HG03565 (cell line): Measurements from ENCODE around the gene PKDREJ.

Source experiments
- ATAC-seq: cut with Tn5 transposase; IDR thresholded peaks from one replicate; pipeline ENCODE4 v1.9.1; 2021; ENCODE audit warnings: mild to moderate bottlenecking, moderate library complexity; ENCODE audit not compliant: unreplicated experiment

Gene PKDREJ

DNA sequence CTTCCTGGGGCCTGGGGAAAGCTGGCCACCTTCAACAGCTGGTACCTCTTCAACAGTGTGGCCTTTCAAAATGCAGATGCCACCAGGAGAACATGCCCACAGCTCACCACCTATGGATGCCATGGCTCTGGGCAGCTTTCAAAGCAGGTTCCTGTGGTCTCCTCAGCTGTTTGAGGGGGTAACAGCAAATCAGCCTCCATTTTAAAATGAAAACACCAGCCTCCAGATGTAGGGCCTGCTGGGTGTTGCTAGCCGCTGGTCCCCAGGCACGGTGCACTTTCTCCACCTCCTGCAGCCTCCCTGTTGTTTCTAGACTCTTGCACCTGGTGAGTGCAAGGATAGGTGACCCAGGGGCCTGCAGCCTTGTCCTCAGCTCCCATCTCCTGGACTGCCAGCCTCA is 23.1 kb downstream of the PKDREJ start:
- no peak for ATAC-seq

DNA sequence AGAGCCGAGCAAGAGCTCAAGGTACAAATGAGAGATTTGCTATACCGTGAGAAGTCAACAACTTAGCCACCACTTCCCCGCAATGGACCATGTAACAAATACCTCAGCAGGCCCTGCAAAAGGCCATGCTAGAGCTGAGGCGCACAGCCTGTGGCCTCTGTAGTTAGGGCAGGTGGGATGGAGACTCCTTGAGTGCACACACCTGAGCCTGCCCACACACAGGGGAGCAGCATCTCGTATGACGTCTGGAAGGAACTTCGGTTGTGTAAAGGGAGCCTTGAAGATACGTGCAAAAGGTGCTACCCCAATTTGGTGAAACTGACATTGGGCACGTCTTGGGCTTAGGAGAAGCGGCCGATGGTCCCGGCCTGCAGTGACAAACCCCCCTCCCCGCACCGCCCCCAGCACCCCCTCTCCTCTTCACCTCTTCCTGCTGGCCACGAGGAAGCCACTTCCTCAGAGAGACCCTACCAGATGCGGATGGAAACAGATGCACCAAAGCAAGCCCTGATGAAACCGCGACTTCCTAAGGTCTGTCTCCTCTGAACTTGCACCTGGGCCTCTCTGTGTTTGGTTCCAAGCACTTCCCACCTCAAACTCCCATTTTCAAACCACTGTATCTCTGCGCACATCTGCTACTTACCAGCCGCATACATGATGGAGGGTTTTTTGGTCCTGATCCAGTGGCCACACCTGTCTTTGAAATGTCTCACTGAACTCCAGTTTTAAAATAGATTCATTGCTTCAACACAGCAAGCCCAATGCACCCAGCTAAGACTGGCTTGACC is 23.7 kb downstream of the PKDREJ start:
- no peak for ATAC-seq

DNA sequence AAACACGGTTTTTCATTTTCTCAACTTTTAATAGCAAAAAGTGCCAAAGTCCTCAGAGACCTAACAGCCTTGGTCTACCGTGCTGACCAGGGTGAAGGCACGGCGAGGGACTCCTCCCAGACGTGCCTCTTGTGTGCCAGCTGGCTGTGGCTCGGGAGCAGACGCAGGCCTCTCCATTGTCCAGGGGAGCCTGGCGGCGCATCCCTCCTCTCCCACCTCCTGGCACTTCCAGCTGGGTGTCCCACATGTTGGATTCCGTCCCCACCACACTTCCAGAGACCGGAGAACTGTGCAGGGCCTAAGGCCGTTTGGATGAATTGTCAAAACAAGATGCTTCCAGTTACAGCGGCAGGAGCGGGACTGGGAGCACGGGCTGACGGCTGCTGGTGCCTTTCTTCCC is 24.6 kb downstream of the PKDREJ start:
- no peak for ATAC-seq

DNA sequence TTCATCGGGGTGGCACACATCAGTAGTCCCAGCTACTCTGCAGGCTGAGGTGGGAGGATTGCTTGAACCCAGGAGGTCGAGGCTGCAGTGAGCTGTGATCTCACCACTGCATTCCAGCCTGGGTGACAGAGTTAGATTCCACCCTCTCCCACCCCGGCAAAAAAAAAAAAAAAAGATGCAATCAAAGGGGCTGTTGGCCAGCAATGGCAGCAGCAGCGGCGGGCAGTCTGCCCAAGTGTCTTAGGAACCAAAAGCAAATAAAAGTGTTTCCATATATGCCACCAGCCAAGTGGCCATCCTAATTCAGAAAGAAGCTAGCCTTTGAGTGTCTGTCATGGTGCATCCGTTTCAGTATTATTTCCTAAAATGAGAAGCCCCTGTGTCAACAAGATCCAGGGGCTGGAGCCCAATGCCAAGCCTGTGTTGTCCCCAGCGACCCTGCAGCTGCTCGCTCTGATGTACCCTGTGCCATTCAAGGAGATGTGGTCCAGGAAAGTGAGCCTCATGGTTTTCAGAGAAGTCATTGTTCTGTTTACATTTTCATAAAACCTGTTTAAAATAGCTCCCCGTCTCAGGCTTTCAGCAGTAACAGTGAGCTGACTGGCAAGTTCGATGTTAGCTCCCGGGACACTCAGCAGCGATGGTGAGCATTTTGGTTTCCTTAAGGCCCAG is 25.6 kb downstream of the PKDREJ start:
- no peak for ATAC-seq

DNA sequence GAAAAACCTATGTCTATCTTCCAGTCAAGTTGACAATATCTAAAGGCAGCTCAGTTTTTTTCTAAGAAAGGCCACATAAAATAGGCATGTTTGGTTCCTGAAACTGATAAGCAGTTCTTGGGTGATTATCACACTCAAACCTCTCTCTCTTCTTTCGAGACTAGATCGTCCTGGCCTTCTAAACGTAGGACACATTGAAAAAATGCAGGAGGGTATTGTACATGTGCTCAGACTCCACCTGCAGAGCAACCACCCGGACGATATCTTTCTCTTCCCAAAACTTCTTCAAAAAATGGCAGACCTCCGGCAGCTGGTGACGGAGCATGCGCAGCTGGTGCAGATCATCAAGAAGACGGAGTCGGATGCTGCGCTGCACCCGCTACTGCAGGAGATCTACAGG is 28.2 kb downstream of the PKDREJ start:
- ATAC-seq, result no peak

DNA sequence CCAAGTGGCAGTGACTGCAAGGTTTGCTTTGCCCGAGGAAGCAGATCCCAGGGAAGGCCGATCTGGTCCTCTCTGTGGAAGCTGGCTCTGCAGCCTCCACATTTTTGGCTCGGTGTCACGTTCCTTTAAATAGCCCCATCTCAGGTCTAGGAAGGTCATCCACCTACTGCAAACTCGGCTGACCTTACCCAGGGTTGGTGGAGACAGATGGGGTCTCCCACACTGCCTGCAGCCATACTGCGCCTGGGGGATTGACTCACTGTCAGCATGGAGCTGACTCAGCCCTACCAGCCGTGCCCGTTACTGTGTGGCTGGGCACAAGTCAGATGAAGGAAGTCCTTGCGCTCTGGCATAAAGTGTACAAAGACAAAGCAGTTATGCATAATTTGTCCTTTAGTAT is 29.9 kb downstream of the PKDREJ start:
- ATAC-seq, result no peak

DNA sequence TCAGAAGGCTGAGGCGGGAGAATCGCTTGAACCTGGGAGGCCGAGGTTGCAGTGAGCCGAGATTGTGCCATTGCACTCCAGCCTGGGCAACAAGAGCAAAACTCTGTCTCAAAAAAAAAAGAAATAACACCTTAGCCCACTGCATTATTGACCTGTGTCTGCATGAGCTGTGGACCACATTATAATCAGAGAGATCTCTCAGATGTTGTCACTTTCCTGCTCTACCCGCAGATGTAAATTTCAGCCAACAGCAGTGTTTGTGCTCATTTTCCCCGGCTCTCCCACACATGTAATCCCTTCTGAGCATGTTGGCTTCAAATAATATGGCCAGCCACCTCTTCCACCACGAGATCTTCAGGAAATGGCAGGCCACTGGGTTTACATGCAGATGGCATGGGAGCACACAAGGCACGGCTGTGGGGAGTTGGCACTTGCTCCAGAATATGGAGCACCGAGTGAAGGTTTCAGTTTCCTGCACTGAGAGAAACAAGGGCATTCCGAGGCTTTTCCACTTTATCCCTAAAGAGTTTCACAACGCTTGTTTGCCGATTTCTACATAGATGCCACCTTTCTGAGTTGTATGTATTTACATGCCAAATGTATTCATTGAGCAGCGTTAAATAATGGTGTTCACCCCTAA is 32.8 kb downstream of the PKDREJ start:
- ATAC-seq, result no peak

DNA sequence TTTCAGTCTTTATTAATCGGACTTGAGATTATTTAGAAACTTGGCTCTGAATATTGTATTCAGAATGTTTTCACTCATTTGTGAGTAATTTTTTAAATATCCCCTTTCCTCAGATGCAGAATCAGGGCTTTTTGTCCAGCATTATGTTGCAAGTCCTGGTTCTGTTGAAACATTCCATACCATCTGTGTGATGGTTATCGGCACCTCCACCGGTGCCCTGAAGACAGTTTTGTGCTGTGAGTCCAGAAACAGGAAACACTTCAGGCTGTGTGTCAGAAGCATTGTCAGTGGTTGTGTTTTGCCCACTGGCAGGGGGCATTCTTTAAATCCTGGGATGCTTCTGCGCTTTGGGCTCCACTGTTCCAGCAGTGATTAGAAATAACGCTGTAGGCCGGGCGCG is 33.4 kb downstream of the PKDREJ start:
- no peak for ATAC-seq

DNA sequence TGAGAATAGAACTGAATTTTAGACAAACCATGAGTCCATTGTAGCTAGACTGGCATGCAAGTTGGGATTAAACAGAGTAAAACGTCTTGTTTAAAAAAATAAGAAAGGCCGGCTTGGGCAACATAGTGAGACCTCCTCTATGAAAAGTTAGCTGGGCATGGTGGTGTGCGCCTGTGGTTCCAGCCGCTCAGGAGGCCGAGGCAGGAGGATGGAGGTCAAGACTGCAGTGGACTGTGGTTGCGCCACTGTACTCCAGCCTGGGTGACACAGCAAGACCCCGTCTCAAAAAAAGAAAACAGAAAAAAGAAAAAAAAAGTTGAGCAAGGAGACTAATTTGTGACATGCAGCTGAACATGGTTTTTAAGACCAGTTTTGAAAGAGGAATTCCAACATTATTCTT is 36.6 kb downstream of the PKDREJ start:
- no peak for ATAC-seq

DNA sequence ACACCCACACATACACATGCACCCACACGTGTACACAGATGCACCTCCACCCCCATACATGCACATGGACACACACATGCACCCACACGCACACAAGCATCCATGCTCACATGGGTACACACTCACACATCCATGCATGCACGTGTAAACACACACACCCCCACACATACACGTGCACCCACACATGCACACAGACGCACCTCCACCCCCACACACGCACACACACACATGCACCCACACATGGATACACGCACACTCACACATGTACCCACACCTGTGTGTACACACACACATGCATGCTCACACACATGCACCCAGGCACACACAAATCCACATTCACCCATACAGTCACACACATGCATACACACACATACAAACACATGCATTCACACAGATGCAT is 37.5 kb downstream of the PKDREJ start:
- ATAC-seq, result no peak

DNA sequence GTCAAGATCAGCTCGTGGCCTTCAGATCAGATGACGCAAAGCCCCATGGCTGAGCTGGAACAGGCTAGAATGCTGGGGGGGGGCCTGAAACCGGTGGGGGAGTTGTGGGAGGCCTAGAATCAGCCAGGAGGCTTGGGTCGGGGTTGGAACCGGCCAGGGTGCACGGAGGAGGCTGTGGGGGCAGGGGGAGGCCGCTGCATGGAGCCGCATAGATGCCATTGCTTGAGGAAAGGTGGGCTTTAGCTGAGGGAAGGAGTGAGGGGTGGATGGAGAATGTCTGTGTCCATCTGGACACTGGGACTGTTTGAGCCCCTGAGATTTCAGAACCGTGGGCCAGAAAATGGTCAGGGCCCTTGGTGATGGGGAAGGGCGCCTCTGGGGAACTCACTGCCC is 38.2 kb downstream of the PKDREJ start:
- ATAC-seq, result no peak

DNA sequence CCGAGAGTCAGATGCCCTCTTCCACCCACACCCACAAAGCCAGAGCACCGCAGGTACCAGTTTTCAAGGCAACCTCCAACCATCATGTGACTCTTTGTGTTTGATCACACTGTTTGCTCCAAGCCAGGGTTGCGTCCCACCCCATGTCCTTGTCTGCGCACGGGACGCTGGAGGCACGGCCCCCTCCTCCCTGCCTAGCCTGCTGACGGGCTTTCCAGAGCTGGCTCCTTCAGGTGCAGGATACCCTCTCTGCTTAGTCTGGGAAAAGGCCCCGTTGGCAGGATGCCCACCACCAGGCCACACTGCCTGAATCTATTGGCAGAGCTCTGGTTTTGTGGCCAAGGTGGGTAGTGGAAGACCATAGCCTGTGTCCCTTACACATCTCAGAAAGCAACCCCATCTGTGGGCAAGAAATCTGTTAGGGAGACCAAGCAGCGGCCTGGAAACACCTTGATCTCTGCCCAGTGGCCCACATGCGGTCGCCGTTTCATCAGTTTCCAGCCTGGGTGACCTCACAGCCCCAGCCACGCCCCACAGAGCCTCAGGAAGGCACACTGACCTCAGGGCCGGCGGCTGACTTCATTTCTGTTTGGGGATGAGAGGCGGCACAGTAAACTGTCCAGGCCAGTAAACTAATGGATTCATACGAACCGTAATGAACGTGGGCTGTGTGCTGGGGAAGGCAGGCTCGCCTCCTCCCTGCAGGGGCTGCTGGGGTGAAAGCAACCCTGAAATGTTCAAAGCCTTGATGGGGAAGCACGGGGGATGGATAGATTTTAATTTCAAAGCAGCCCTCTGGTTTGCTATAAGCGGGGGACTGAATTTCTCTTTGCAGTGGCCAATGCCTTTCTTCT is 38.9 kb downstream of the PKDREJ start:
- ATAC-seq, result no peak

DNA sequence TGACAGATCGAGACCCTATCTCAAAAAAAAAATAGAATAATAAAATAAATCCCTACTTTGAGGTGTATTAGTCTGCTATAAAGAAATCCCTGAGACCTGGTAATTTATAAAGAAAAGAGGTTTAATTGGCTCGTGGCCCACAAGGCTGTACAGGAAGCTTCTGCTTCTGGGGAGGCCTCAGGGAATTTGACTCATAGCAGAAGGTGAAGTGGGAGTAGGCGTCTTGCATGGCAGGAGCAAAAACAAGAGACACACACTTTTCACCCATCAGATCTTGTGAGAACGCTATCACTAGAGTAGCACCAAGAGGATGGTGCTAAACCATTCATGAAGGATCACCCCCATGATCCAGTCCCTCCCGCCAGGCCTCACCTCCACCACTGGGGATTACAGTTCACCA is 42.2 kb downstream of the PKDREJ start:
- ATAC-seq, result no peak

DNA sequence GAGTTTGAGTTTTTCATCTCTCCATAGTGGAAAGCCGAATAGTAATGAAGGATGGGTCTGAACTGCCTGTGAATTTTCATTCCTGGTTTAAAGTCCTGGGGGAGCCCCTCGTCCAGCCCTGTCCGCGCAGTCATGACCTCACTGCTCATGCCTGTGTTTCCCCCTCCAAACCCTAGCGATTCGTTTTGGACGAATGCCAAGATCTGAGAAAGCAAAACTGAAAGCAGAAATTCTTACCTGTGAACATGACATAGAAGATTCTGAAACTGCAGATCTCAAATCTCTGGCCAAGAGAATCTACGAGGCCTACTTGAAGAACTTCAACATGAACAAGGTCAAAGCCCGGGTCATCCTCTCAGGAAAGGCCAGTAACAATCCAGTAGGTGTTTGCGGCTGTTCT is 43.5 kb downstream of the PKDREJ start:
- ATAC-seq, result no peak

DNA sequence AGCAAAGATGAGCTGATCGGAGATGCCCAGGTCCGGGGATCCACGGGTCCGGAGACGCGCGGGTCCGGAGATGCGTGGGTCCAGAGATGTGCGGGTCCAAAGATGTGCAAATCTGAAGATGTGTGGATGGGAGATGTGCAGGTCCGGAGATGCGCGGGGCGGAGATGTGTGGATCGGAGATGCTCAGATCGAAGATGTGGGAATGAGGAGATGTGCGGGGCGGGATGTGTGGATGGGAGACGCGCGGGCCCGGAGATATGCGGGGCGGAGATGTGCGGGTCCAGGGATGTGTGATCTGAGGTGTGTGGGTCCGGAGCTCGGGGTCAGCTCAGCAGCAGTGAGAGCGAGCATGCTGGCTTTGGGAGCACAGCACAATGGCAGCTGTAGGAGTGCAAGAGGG is 48.5 kb downstream of the PKDREJ start:
- ATAC-seq, result no peak

DNA sequence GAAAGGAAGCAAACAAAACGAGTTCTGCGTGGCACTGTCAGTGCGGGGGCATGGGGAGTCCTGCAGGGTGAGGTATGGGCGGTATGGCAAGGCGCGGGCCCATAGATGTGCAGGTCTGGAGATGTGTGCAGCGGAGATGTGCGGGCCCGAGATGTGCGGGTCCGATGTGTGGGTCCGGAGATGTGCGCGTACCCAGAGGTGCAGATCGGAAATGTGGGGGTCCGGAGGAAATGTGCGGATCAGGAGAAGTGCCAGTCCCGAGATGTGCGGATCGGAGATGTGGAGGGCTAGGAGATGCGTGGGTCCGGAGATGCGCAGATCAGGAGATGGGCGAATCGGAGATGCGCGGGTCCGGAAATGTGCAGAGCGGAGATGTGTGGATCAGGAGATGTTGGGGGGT is 49.0 kb downstream of the PKDREJ start:
- ATAC-seq, result no peak

DNA sequence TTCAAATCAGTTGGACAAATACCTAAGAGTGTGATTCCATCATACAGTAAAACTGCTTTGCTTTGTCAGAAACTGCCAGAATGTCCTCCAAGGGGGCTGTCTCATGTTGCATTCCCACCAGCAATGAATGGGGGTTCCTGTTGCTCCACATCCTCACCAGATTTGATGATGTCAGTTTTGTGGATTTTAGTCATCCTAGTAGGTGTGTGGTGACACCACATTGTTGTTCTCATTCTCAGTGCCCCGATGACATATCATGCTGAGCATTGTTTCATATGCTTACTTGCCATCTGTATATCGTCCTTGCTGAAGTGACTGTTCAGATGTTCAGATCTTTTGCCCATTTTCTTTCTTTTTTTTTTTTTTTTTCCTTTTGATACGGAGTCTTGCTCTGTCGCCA is 50.1 kb downstream of the PKDREJ start:
- no peak for ATAC-seq

DNA sequence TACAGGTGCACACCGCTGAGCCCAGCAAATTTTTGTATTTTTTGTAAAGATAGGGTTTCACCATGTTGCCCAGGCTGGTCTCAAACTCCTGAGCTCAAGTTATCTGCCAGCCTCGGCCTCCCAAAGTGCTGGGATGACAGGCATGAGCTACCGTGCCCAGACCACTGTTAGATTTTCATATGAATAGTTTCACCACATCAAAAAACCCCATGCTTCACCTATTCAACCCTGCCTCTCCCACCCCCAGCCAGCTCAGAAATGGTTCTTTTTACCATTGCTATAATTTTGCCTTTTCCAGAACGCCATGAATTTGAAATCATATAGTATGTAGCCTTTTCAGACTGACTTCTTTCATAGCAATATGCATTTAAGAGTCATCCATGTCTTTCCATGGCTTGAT is 50.9 kb downstream of the PKDREJ start:
- no peak for ATAC-seq

DNA sequence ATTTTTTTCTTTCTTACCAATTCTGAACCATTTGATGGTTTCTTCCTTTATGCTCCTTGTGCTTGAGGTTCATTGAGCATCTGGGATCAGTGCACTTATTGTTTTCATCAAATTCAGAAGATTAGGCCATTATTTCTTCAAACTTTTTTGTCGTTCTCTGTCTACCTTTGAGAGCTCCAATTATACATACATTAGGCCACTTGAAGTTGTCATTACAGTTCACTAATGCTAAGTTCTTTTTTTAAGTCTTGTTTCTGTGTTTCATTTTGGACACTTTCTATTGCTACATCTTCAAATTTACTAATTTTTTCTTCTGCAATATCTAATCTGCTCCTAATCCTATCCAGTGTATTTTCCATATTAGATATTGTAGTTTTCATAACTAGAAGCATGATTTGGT is 53.9 kb downstream of the PKDREJ start:
- ATAC-seq, result no peak
